Gastrocnemius medialis (tissue), 4 donors: ENCODE data around the gene NCOR2.

Experiments used
- POLR2A ChIP-seq, 2 donors: fragments of 450-650 bp; IDR thresholded peaks; one replicate each; pipeline ENCODE4 v1.6.1; 2017; ENCODE audit warnings: antibody characterized with exemption in 2 of 2, mild to moderate bottlenecking in 2 of 2, moderate library complexity in 2 of 2
- TF ChIP-seq, protein P1 (sequence below), 5 experiments: fragments of 450-650 bp in 3 of 5; fragments of 200-600 bp in 2 of 5; sonication (generic) in 2 of 5; IDR thresholded peaks in 4 of 5; conservative IDR thresholded peaks in 1 of 5; 1 replicate in 4 of 5; 2 replicates in 1 of 5; pipeline ENCODE4 v1.5.1; 2016 to 2019; ENCODE audit warnings: antibody characterized with exemption in 5 of 5, mild to moderate bottlenecking in 3 of 5, moderate library complexity in 3 of 5

DNA sequence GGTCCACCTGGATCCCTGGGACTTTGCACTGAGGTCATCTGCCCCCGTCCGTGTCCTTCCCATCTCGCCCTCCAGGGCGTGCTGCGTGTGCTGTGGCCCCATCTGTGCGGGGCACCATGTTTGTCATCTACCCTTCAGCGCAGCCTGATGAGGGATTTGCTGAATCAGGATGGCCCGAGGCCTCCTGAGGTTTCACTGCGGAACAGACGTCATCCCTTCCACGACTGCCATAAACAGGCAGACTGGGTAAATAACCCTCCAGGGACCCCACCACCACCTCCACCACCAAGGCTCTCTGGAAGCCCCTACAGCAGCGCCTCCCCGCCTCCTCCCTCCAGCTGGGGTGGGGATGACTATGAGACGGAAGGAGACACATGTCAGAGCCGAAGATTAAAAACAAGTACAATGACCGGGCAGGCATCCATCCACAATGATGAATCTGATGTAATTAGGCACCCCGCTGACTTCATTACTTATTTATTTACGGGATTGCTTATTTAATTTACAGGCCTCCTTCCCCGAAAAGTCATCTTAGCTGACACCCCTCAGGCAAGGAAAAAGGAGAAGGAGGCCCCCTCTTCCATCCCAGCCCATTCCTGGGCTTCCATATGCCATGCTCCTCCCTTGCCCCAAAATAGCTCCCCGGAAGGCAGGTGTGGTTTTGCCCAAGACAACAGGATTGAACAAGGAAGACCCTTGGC, 39.4 kb downstream of the NCOR2 start:
- no peak for TF ChIP-seq POLR2A (IDR thresholded peaks at IDR 0.05)
- TF ChIP-seq, protein P1, sequence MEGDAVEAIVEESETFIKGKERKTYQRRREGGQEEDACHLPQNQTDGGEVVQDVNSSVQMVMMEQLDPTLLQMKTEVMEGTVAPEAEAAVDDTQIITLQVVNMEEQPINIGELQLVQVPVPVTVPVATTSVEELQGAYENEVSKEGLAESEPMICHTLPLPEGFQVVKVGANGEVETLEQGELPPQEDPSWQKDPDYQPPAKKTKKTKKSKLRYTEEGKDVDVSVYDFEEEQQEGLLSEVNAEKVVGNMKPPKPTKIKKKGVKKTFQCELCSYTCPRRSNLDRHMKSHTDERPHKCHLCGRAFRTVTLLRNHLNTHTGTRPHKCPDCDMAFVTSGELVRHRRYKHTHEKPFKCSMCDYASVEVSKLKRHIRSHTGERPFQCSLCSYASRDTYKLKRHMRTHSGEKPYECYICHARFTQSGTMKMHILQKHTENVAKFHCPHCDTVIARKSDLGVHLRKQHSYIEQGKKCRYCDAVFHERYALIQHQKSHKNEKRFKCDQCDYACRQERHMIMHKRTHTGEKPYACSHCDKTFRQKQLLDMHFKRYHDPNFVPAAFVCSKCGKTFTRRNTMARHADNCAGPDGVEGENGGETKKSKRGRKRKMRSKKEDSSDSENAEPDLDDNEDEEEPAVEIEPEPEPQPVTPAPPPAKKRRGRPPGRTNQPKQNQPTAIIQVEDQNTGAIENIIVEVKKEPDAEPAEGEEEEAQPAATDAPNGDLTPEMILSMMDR (IDR thresholded peaks at IDR 0.05 in 4 of 5, conservative IDR thresholded peaks at IDR 0.05 in 1 of 5): peak in 1 of 5 experiments; percentile 19
